ENCODE data around the gene CARD10.

The CARD10 gene

GRCh38 chr22:37525073-37525745 lies 6.0 kb upstream of the CARD10 start:
- no peak for DNase-seq

GRCh38 chr22:37522482-37522881 lies 3.3 kb upstream of the CARD10 start:
- DNase-seq, result no peak

- DNase-seq, result no peak
These were observed 2.1 kb upstream of the CARD10 start for GRCh38 chr22:37521236-37521739.

DNA sequence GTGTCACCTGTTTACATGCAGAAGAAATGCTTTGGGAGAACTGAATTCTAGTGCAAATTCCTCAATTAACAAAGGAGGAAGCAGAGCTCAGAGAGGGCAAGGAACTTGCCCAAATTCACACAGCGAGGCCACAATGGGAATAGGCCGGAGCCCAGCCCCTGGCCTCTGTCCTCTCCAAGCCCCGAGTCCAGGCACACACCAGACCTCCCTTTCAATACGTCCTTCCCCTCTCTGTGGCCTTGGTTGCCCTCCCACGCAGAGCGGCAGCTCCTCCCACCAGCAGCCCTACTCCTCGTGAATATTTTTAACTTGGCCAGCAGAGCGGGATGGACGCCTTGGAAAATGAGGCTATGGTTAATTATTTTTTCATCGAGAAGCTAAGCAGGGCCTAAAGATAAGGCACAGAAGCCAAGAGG lies 1.6 kb upstream of the CARD10 start:
- no peak for DNase-seq

GRCh38 chr22:37518509-37519267 lies 527 bp downstream of the CARD10 start:
- DNase-seq, result no peak

DNA sequence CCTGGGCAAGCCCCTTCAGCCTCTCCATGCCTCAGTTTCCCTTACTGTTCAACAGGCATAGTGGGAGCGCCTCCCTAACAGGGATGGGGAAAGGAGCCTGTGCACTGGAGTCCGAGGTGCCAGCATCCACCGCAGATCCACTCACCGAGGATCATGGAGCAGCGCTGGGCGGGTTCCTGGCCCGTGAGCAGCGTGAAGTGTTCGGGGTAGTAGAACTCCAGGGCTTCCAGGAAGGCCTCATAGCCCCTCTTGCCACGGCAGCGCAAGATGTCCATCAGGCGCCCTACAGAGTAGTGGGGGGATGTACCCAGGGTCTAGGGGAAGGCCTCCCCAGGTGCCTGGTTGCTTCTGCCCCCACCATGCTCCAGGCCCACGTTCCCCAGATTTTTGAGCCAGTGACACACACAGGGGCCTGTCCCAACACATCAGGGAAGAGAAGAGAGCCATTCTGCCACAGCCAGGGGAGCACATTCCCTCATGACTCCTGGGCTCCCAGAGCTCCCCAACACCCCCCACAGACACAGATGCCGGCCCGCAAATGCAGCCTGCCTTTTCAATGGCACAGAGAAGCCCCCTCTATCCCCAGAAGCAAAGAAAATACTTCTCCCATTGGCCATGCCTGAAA lies 1.3 kb downstream of the CARD10 start:
- no peak for DNase-seq

GRCh38 chr22:37516456-37516855 lies 2.8 kb downstream of the CARD10 start:
- no peak for DNase-seq

DNA sequence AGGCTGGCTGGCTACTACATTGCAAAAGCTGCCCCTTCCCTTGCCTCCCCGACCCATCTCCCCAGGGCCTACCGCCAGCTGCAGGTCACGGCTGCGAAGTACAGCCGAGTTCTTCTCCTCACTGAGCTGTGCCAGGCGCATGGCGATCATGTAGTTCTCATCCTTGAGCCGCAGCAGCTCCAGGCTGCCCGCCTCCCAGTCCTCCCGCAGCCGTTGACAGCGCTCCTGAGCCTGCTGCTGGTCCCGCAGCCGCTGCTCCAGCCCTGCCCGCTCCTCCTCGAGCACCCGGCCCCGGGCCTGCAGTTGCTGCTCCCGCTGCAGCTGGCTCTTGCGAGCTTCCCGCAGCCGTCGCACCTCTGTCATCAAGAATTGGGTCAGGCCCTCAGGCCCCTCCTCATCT lies 3.3 kb downstream of the CARD10 start:
- no peak for DNase-seq

- peak; percentile 72 for DNase-seq
These were observed 4.6 kb downstream of the CARD10 start for GRCh38 chr22:37514526-37515051.

GRCh38 chr22:37511395-37512104 lies 7.7 kb downstream of the CARD10 start:
- DNase-seq, result no peak

DNA sequence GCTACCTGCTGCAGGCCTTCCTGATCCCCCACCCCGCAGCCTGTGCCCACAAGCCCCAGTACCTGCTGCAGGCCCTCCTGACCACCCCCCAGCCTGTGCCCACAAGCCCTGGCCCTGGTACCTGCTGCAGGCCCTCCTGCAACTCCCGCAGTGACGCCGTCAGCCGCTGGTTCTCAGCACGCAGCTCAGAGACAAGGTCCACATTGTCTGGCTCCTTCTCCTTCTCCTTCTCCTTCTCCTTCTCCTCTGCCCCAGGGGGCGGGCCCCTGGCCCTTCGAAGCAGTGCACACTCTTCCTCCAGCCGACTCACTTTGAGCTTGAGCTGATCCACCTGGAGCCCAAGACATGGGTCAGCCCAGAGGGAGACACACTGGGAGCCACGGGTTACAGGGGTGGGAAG lies 9.1 kb downstream of the CARD10 start:
- DNase-seq, result no peak

GRCh38 chr22:37509059-37509860 lies 10.0 kb downstream of the CARD10 start:
- no peak for DNase-seq

- DNase-seq, result peak; percentile 17
These were observed 10.7 kb downstream of the CARD10 start for GRCh38 chr22:37508431-37508992.

DNA sequence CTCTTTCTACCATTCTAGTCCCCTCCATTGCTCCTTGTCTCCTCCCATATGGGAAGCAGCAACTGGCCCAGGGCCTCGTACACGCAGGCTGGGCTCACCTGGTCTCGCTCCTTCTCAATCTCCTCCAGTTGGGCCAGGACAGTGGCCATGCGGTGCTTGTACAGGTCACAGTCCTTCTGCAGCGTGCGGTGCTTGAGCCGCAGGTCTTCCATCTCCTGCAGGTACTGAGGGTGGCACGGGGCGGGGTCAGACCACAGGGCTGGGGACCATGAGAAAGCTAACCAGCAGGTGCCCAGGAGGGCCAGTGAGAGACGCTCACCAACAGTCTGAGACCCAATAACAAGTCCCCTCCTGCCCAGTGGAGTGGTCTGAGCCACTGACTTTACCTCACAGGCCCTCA lies 11.5 kb downstream of the CARD10 start:
- no peak for DNase-seq

- DNase-seq, result no peak
These were observed 13.2 kb downstream of the CARD10 start for GRCh38 chr22:37505989-37506388.

DNA sequence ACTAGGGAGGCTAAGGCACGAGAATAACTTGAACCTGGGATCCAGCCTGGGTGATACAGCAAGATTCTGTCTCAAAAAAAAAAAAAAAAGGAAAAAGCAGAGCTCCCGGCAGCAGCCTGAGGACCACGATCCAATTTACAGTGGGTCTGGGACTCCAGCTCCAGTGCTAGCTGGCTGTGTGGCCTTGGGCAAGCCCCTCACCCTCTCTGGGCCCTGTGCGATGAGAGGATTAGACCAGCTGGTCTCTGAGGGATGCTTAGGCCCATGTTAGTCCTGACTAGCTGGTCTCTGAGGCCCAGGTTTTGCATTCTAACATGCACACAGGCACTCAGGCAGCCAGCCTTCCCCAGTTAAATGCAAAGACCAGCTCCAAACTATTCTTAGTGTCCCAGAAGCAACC lies 13.7 kb downstream of the CARD10 start:
- DNase-seq, result no peak

GRCh38 chr22:37504964-37505363 lies 14.3 kb downstream of the CARD10 start:
- no peak for DNase-seq

GRCh38 chr22:37503850-37504249 lies 15.4 kb downstream of the CARD10 start:
- DNase-seq, result no peak

GRCh38 chr22:37503183-37503683 lies 16.0 kb downstream of the CARD10 start:
- no peak for DNase-seq

- no peak for DNase-seq
These were observed 16.7 kb downstream of the CARD10 start for GRCh38 chr22:37502342-37503182.

Measured in NCI-H82 (cell line).